Activated CD8-positive, alpha-beta T cell treated with anti-CD3 and anti-CD28 coated beads for 36 hours (primary cell): ENCODE results near the gene CST4. TPM values are rescaled to one million over a fixed set of nuclear protein-coding genes. Genes with fewer than 3 reads are reported as not detected.
"Not testable (repeated sequence)": the region's sequence is repeated elsewhere in the genome, so short reads cannot be mapped to it uniquely, and the experiment has no call there.

Source experiments
- ATAC-seq: fragments of 200-7000 bp; cut with Tn5 transposase; one replicate; pipeline ENCODE4 v1.10.0; 2021; ENCODE audit warnings: mild to moderate bottlenecking, moderate library complexity
- CTCF ChIA-PET: fragments of 350-600 bp; sonication (Branson Sonifier 250); formaldehyde crosslinking; loops from one replicate; lab custom pipeline; 2021; ENCODE audit warnings: antibody characterized with exemption; lab: Charles Lee
- POLR2A ChIA-PET: fragments of 350-600 bp; sonication (Branson Sonifier 250); formaldehyde crosslinking; loops from one replicate; lab custom pipeline; 2021; ENCODE audit warnings: antibody characterized with exemption; lab: Charles Lee
- DNase-seq: peaks from one replicate; pipeline ENCODE4 v3.0.0-alpha.2; 2020
- H3K27ac Mint-ChIP-seq: one replicate; pipeline ENCODE4 v1.8.0; 2021; ENCODE audit warnings: mild to moderate bottlenecking, mixed read lengths
- H3K27me3 Mint-ChIP-seq: one replicate; pipeline ENCODE4 v1.8.0; 2021; ENCODE audit warnings: mixed read lengths
- H3K36me3 Mint-ChIP-seq: one replicate; pipeline ENCODE4 v1.8.0; 2021; ENCODE audit warnings: low read depth, mixed read lengths
- H3K4me1 Mint-ChIP-seq: one replicate; pipeline ENCODE4 v1.8.0; 2021; ENCODE audit warnings: low read depth, mixed read lengths
- H3K4me3 Mint-ChIP-seq: one replicate; pipeline ENCODE4 v1.8.0; 2021; ENCODE audit warnings: mild to moderate bottlenecking, moderate library complexity, mixed read lengths
- H3K9me3 Mint-ChIP-seq: one replicate; pipeline ENCODE4 v1.8.0; 2021; ENCODE audit warnings: mixed read lengths
- intact Hi-C: fragments of 100-400 bp; cut with micrococcal nuclease; formaldehyde crosslinking; loops from one replicate; pipeline ENCODE4 v1.10.0; 2022
- total RNA-seq, 2 experiments: library from RNA; stranded (reverse); gene quantifications; one replicate each; pipeline ENCODE4 v1.2.3, GENCODE V29; 2021
- TF ChIP-seq, protein P1 (sequence below): fragments of 200-600 bp; IDR thresholded peaks from one replicate; pipeline ENCODE4 v1.8.0; 2022; ENCODE audit warnings: antibody characterized with exemption, mild to moderate bottlenecking

Gene CST4
- total RNA-seq, 2 experiments from 2014 or later: not detected

DNA sequence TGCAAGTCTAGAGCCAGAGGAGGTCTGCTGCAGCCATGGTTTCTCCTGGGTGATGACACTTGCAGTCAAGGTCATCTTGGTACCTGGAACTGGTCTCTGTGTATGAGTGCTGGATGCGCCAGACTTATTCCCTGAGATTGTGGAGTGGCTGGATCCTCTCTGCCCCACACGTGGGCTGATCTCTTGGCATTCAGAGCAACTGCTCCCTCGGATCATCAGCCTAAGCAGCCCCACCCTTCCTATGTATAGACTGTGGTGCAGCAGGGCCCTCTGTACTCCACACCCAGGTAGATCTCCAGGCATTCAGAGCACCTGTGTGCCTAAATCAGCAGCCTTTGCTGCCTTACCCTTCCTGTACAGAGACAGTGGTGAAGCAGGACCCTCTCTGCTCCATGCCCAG, 12.1 kb upstream of the CST4 start:
- no peaks in the 10 kb centered on the region for H3K36me3 Mint-ChIP-seq
- ChIA-PET CTCF (no interaction called here), POLR2A (no interaction called here)
- no peak for DNase-seq
- H3K27me3 Mint-ChIP-seq: peaks cover 4% of the 10 kb centered on the region
- H3K27ac Mint-ChIP-seq: no peak overlapping the region
- ATAC-seq: no peak
- intact Hi-C loops: no loop called here
- TF ChIP-seq, protein P1, sequence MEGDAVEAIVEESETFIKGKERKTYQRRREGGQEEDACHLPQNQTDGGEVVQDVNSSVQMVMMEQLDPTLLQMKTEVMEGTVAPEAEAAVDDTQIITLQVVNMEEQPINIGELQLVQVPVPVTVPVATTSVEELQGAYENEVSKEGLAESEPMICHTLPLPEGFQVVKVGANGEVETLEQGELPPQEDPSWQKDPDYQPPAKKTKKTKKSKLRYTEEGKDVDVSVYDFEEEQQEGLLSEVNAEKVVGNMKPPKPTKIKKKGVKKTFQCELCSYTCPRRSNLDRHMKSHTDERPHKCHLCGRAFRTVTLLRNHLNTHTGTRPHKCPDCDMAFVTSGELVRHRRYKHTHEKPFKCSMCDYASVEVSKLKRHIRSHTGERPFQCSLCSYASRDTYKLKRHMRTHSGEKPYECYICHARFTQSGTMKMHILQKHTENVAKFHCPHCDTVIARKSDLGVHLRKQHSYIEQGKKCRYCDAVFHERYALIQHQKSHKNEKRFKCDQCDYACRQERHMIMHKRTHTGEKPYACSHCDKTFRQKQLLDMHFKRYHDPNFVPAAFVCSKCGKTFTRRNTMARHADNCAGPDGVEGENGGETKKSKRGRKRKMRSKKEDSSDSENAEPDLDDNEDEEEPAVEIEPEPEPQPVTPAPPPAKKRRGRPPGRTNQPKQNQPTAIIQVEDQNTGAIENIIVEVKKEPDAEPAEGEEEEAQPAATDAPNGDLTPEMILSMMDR: no peak
- no peaks in the 10 kb centered on the region for H3K9me3 Mint-ChIP-seq
- H3K4me1 Mint-ChIP-seq: no peaks in the 10 kb centered on the region
- no peak overlapping the region for H3K4me3 Mint-ChIP-seq

DNA sequence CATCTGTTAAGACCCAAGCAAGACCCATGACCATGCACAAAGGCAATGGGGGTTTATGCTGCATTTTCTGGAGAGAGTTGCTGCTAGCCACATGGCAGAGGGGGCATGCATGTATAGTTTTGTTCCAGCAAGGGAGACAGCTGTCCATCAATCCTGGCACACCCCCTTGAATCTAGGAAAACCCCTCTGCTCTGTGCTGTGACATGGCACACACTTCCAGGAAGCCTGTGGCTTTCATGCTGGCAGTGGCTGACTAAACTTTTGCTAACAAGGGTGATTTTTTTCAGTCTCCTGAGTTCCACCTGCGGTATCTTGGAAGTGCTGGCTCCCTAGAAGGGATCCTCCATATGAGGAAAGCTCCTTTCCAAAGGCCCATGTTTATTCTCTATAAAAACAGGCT, 9.1 kb upstream of the CST4 start:
- ChIA-PET CTCF (no interaction called here), POLR2A (no interaction called here)
- DNase-seq: peak; percentile 13
- intact Hi-C loops: no loop called here
- TF ChIP-seq, protein P1: no peak
- Mint-ChIP-seq H3K27ac (no peak overlapping the region), H3K4me1 (no peaks in the 10 kb centered on the region), H3K36me3 (no peaks in the 10 kb centered on the region), H3K4me3 (no peak overlapping the region), H3K9me3 (no peaks in the 10 kb centered on the region), H3K27me3 (peaks cover 10% of the 10 kb centered on the region)
- no peak for ATAC-seq

DNA sequence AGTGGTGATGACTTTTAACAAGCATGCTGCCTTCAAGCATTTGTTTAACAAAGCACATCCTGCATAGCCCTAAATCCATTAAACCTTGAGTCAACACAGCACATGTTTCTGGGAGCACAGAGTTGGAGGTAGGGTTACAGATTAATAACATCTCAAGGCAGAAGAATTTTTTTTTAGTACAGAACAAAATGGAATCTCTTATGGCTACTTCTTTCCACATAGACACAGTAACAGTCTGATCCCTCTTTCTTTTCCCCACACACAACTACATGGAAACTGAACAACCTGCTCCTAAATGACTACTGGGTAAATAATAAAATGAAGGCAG, 6.2 kb upstream of the CST4 start:
- ATAC-seq, H3K27me3 Mint-ChIP-seq, POLR2A ChIA-PET, CTCF ChIA-PET, H3K4me3 Mint-ChIP-seq, H3K4me1 Mint-ChIP-seq, intact Hi-C loops, H3K27ac Mint-ChIP-seq, H3K9me3 Mint-ChIP-seq, DNase-seq, H3K36me3 Mint-ChIP-seq: not testable (repeated sequence)

DNA sequence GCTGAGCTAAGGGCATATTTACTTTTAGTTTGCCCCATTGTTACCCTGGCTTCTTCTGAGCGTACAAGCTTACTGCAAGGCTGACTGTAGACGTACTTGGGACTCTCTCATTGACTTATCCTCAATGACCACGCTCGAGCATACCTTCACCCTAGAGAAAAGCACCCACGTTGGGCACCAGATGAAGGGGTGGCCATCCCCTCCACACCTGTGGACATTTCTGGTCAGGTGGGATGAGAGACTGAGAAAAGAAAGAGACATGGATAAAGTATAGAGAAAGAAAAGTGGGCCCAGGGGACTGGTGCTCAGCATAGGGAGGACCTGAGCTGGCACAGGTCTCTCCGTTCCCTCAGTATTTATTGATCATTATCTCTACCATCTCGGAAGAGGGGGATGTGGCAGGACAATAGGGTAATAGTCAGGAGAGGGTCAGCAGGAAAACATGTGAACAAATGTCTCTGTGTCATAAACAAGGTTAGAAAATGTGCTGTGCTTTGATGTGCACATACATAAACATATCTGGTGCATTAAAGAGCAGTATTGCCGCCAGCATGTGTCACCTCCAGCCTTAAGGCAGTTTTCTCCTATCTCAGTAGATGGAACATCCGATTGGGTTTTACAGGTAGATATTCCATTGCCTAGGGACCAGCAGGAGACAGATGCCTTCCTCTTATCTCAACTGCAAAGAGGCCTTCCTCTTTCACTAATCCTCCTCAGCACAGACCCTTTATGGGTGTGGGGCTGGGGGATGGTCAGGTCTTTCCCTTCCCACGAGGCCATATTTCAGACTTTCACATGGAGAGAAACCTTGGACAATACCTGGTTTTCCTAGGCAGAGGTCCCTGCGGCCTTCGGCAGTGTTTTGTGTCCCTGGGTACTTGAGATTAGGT, 5.6 kb upstream of the CST4 start:
- intact Hi-C loops, H3K27ac Mint-ChIP-seq, H3K36me3 Mint-ChIP-seq, CTCF ChIA-PET, POLR2A ChIA-PET, H3K4me1 Mint-ChIP-seq, DNase-seq, H3K9me3 Mint-ChIP-seq, ATAC-seq, H3K4me3 Mint-ChIP-seq: not testable (repeated sequence)
- H3K27me3 Mint-ChIP-seq: peaks cover 11% of the 10 kb centered on the region

DNA sequence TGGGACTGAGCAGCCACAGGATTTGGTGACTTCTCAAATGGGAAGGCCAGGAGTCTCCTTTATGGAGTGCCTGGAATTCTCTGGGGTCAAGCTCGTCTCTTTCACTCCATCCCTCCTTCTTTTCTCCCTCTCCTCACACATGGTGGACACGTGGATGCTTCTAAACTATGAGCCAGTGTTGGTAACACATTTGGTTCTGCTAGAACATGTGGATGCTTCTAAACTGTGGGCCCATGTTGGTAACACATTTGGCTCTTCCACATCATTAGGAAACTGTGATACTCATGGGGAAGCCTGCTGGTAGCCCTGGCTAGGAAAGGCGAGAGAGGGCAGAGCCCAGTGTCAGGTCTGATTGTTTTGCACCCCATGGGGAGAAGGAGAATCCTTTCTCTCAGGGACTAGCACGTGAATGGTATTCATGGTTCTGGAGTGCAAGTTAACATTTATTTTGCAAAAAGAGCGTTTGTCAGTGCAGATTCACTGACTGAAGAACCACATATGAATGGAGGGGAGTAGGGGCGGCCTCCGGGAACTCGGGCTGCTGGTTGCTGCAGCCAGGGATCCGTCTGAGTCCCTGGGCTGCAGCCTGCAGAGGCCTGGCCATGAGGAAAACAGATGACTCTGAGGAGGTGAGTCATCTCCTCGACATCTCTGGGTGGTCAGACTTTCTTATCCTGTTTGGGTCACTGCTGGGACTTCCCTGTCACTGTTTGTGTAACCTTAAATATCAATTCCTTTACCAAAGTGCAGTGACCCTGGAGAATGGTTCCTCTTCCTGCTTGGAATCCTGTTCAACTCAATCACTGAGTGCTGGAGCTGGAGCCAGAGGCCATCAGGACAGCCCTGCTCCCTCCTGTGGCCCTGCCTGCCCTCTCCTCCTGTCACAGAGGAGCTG, 4.1 kb upstream of the CST4 start:
- H3K4me1 Mint-ChIP-seq, H3K9me3 Mint-ChIP-seq, POLR2A ChIA-PET, H3K27ac Mint-ChIP-seq, H3K4me3 Mint-ChIP-seq, intact Hi-C loops, CTCF ChIA-PET, H3K36me3 Mint-ChIP-seq, DNase-seq, ATAC-seq: not testable (repeated sequence)
- peaks cover 11% of the 10 kb centered on the region for H3K27me3 Mint-ChIP-seq

DNA sequence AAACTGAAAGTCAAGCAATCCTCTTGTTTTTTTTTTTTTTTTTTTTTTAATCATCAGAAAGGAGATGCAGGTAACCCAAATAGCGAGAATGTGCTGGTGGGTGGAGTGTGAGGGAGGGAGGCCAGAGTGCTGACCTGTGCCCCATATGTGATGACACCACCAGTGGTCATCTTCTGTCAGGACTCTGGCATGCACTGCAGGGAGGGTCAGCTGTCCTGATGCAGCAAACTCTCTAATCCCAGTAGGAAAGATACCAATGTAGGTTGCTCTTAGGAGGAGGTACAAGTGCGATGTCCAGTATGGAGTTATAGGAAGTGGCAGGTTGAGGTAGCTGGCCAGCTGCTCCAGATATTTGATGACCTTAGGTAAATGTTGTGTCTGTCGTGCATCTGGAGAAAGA, 2.8 kb upstream of the CST4 start:
- TF ChIP-seq, protein P1: no peak
- CTCF ChIA-PET: no interaction called here
- intact Hi-C loops: no loop called here
- H3K27ac Mint-ChIP-seq: no peak overlapping the region
- no peaks in the 10 kb centered on the region for H3K4me1 Mint-ChIP-seq
- no peaks in the 10 kb centered on the region for H3K9me3 Mint-ChIP-seq
- H3K36me3 Mint-ChIP-seq: no peaks in the 10 kb centered on the region
- H3K4me3 Mint-ChIP-seq: no peak overlapping the region
- POLR2A ChIA-PET: no interaction called here
- ATAC-seq (no peak), DNase-seq (no peak)
- H3K27me3 Mint-ChIP-seq: peaks cover 11% of the 10 kb centered on the region
